H1 (cell line): ENCODE measurements around the gene S100A12. TPM values are rescaled to one million over a fixed set of nuclear protein-coding genes. Genes with fewer than 3 reads are reported as not detected.

Experiments used
- CTCF ChIA-PET: fragments of 300-600 bp; sonication (Branson Sonifier 250); formaldehyde crosslinking; loops from one replicate; lab custom pipeline; 2021; ENCODE audit not compliant: partially characterized antibody; lab: Charles Lee
- POLR2A ChIA-PET: fragments of 300-600 bp; sonication (Branson Sonifier 250); formaldehyde crosslinking; loops from one replicate; lab custom pipeline; 2021; ENCODE audit warnings: inconsistent platforms; ENCODE audit not compliant: partially characterized antibody; lab: Charles Lee
- DNase-seq, 2 experiments: peaks; one replicate each; pipeline versions ENCODE4 v3.0.0 to v3.0.0-alpha.2; 2010 to 2022; ENCODE audit warnings: low spot score in 2 of 2, low read depth in 1 of 2, mixed read lengths in 1 of 2
- FAIRE-seq: peaks from 2 replicates; lab custom pipeline; 2011; peaks lifted over from hg19 to GRCh38; lab: Jason Lieb, UNC
- H2AFZ ChIP-seq: 2 replicates; pipeline ENCODE4 v1.8.1; 2012; ENCODE audit warnings: low read length, inconsistent platforms
- H2AK5ac ChIP-seq: 2 replicates; pipeline ENCODE4 v1.6.1; 2013; ENCODE audit warnings: low read depth, low read length
- H2BK120ac ChIP-seq: replicated peaks from 2 replicates; pipeline ENCODE3; 2013; ENCODE audit warnings: low read depth, low read length, inconsistent platforms
- H2BK12ac ChIP-seq: 2 replicates; pipeline ENCODE4 v1.6.1; 2013; ENCODE audit warnings: low read depth, low read length
- H2BK15ac ChIP-seq: 2 replicates; pipeline ENCODE4 v1.6.1; 2013; ENCODE audit warnings: low read length
- H2BK20ac ChIP-seq: 2 replicates; pipeline ENCODE4 v1.6.1; 2013; ENCODE audit warnings: low read length
- H2BK5ac ChIP-seq: 2 replicates; pipeline ENCODE4 v1.6.1; 2013; ENCODE audit warnings: low read depth, low read length
- H3K14ac ChIP-seq: 2 replicates; pipeline ENCODE4 v1.6.1; 2013; ENCODE audit warnings: inconsistent platforms; ENCODE audit not compliant: insufficient read length
- H3K18ac ChIP-seq: 2 replicates; pipeline ENCODE4 v1.6.1; 2013; ENCODE audit warnings: low read length; ENCODE audit errors: extremely low read depth
- H3K23ac ChIP-seq: 2 replicates; pipeline ENCODE4 v1.6.1; 2013; ENCODE audit warnings: inconsistent platforms; ENCODE audit not compliant: insufficient read length
- H3K23me2 ChIP-seq: 2 replicates; pipeline ENCODE4 v1.6.1; 2013; ENCODE audit warnings: low read depth, low read length
- H3K27ac ChIP-seq: 2 replicates; pipeline ENCODE4 v1.6.1; 2011; ENCODE audit warnings: low read depth, low read length, inconsistent platforms
- H3K27me3 ChIP-seq, 4 experiments: replicated peaks in 1 of 4; 1 replicate in 1 of 4; 2 replicates in 3 of 4; pipeline versions ENCODE4 v1.6.1 to v1.8.1; 2011 to 2013; ENCODE audit warnings: low read length in 3 of 4, mild to moderate bottlenecking in 3 of 4, inconsistent platforms in 2 of 4, mixed read lengths in 2 of 4, moderate library complexity in 1 of 4; ENCODE audit not compliant: control insufficient read depth in 3 of 4, insufficient read depth in 3 of 4; ENCODE audit errors: extremely low read depth in 1 of 4
- H3K36me3 ChIP-seq, 4 experiments: 2 replicates each; pipeline versions ENCODE4 v1.6.1 to v1.8.1; 2011 to 2013; ENCODE audit warnings: mild to moderate bottlenecking in 4 of 4, low read length in 3 of 4, moderate library complexity in 2 of 4, control low read depth in 1 of 4, inconsistent platforms in 1 of 4; ENCODE audit not compliant: insufficient read depth in 4 of 4, control insufficient read depth in 2 of 4
- H3K4ac ChIP-seq: replicated peaks from 2 replicates; pipeline ENCODE3; 2013; ENCODE audit warnings: low read length, low read depth, mixed read lengths, inconsistent platforms; ENCODE audit not compliant: insufficient read length
- H3K4me1 ChIP-seq, 4 experiments: replicated peaks in 1 of 4; 1 replicate in 1 of 4; 2 replicates in 3 of 4; pipeline versions ENCODE4 v1.6.1 to v1.8.1; 2011 to 2013; ENCODE audit warnings: low read length in 3 of 4, inconsistent platforms in 2 of 4, mixed read lengths in 1 of 4; ENCODE audit not compliant: insufficient read depth in 4 of 4, control insufficient read depth in 3 of 4
- H3K4me2 ChIP-seq, 2 experiments: 2 replicates each; pipeline versions ENCODE4 v1.6.1 to v1.8.1; 2011 to 2013; ENCODE audit warnings: low read depth in 2 of 2, low read length in 2 of 2, control low read depth in 1 of 2, inconsistent platforms in 1 of 2, mild to moderate bottlenecking in 1 of 2; ENCODE audit not compliant: insufficient read depth in 1 of 2
- H3K4me3 ChIP-seq, 4 experiments: fragments of 200-600, 300-600 bp in 1 of 4; sonication (generic), shearing (Covaris generic), sonication (Bioruptor Twin) in 1 of 4; 2 replicates each; pipeline versions ENCODE4 v1.5.1 to v1.8.1; 2011 to 2016; ENCODE audit warnings: low read length in 4 of 4, low read depth in 3 of 4, control low read depth in 2 of 4, inconsistent platforms in 2 of 4, mild to moderate bottlenecking in 2 of 4, mixed read lengths in 1 of 4, moderate library complexity in 1 of 4; ENCODE audit not compliant: insufficient read depth in 2 of 4; ENCODE audit errors: extremely low read depth in 1 of 4
- H3K56ac ChIP-seq: replicated peaks from 2 replicates; pipeline ENCODE3; 2013; ENCODE audit warnings: low read depth, mild to moderate bottlenecking, mixed read lengths, low read length, inconsistent platforms; ENCODE audit not compliant: insufficient read length
- H3K79me1 ChIP-seq: 2 replicates; pipeline ENCODE4 v1.6.1; 2013; ENCODE audit warnings: low read depth, low read length, control low read depth
- H3K79me2 ChIP-seq, 2 experiments: 2 replicates each; pipeline versions ENCODE4 v1.6.1 to v1.8.1; 2012 to 2013; ENCODE audit warnings: low read length in 2 of 2, mild to moderate bottlenecking in 2 of 2, inconsistent platforms in 1 of 2; ENCODE audit not compliant: insufficient read depth in 2 of 2, control insufficient read depth in 1 of 2
- H3K9ac ChIP-seq, 4 experiments: replicated peaks in 1 of 4; 1 replicate in 1 of 4; 2 replicates in 3 of 4; pipeline versions ENCODE4 v1.6.1 to v1.8.1; 2011 to 2013; ENCODE audit warnings: low read depth in 3 of 4, low read length in 3 of 4, control low read depth in 2 of 4, mild to moderate bottlenecking in 2 of 4, moderate library complexity in 2 of 4, inconsistent platforms in 1 of 4; ENCODE audit errors: extremely low read depth in 1 of 4
- H3K9me3 ChIP-seq, 2 experiments: 2 replicates each; pipeline versions ENCODE4 v1.6.1 to v1.8.1; 2012 to 2013; ENCODE audit warnings: mild to moderate bottlenecking in 2 of 2, moderate library complexity in 2 of 2, control low read depth in 1 of 2, inconsistent platforms in 1 of 2, low read depth in 1 of 2, low read length in 1 of 2, mixed read lengths in 1 of 2; ENCODE audit not compliant: insufficient read depth in 2 of 2
- H4K20me1 ChIP-seq, 2 experiments: replicated peaks in 1 of 2; 2 replicates each; pipeline versions ENCODE3 to v1.8.1; 2011 to 2013; ENCODE audit warnings: inconsistent platforms in 2 of 2, low read length in 2 of 2, mild to moderate bottlenecking in 1 of 2; ENCODE audit not compliant: insufficient read depth in 2 of 2, control insufficient read depth in 1 of 2
- H4K5ac ChIP-seq: 2 replicates; pipeline ENCODE4 v1.6.1; 2013; ENCODE audit warnings: low read length, low read depth, mixed read lengths, inconsistent platforms; ENCODE audit not compliant: insufficient read length
- H4K8ac ChIP-seq: 2 replicates; pipeline ENCODE4 v1.8.0; 2013; ENCODE audit warnings: mild to moderate bottlenecking, moderate library complexity, low read length, inconsistent platforms; ENCODE audit not compliant: insufficient read depth; ENCODE audit errors: extremely low read depth
- H4K91ac ChIP-seq: replicated peaks from 2 replicates; pipeline ENCODE3; 2013; ENCODE audit warnings: low read length, mixed read lengths, inconsistent platforms; ENCODE audit not compliant: insufficient read length
- EGR1 ChIP-seq: IDR thresholded peaks from 2 replicates; pipeline ENCODE4 v1.6.1; 2011; ENCODE audit warnings: low read depth, low read length, borderline replicate concordance
- EP300 ChIP-seq, 2 experiments: IDR thresholded peaks; 1 replicate in 1 of 2; 2 replicates in 1 of 2; pipeline ENCODE4 v1.6.1; 2011 to 2012; ENCODE audit warnings: low read depth in 2 of 2, low read length in 2 of 2, mild to moderate bottlenecking in 2 of 2, borderline replicate concordance in 1 of 2, inconsistent platforms in 1 of 2, moderate library complexity in 1 of 2
- GTF2F1 ChIP-seq: IDR thresholded peaks from 2 replicates; pipeline ENCODE4 v1.6.1; 2012; ENCODE audit warnings: low read depth, low read length, improper control_type of control experiment, borderline replicate concordance
- HDAC2 ChIP-seq, 2 experiments: fragments of 300-600 bp in 1 of 2; sonication (generic) in 1 of 2; IDR thresholded peaks; 2 replicates each; pipeline ENCODE4 v1.6.1; 2011 to 2012; ENCODE audit warnings: low read depth in 2 of 2, low read length in 2 of 2, mild to moderate bottlenecking in 2 of 2, moderate library complexity in 2 of 2, borderline replicate concordance in 1 of 2, inconsistent platforms in 1 of 2
- RAD21 ChIP-seq, 2 experiments: IDR thresholded peaks in 1 of 2; conservative IDR thresholded peaks in 1 of 2; 2 replicates each; pipeline ENCODE4 v1.6.1; 2011; ENCODE audit warnings: low read depth in 2 of 2, low read length in 2 of 2, improper control_type of control experiment in 1 of 2, inconsistent platforms in 1 of 2, mild to moderate bottlenecking in 1 of 2, moderate library complexity in 1 of 2
- RFX5 ChIP-seq: IDR thresholded peaks from 2 replicates; pipeline ENCODE4 v1.6.1; 2011; ENCODE audit warnings: low read depth, low read length, improper control_type of control experiment, borderline replicate concordance
- RNF2 ChIP-seq: fragments of 200-900, 300-1000 bp; sonication (generic); IDR thresholded peaks from 2 replicates; pipeline ENCODE4 v1.7.1; 2016; ENCODE audit warnings: borderline replicate concordance, low read depth, mild to moderate bottlenecking, antibody characterized with exemption, low read length; ENCODE audit not compliant: poor library complexity, severe bottlenecking; ENCODE audit errors: missing control alignments
- SIN3A ChIP-seq, 2 experiments: IDR thresholded peaks in 1 of 2; conservative IDR thresholded peaks in 1 of 2; 2 replicates each; pipeline ENCODE4 v1.6.1; 2011 to 2012; ENCODE audit warnings: low read length in 2 of 2, improper control_type of control experiment in 1 of 2, low read depth in 1 of 2, mild to moderate bottlenecking in 1 of 2
- TCF12 ChIP-seq: IDR thresholded peaks from 2 replicates; pipeline ENCODE4 v1.6.1; 2011; ENCODE audit warnings: low read depth, mild to moderate bottlenecking, low read length
- WGBS, 2 experiments: shearing (Covaris generic) in 1 of 2; methylation state at CpG; one replicate each; pipeline versions ENCODE4 v1.1.6 to v1.1.7; 2013 to 2015; ENCODE audit warnings: low lambda C conversion rate in 2 of 2, mixed read lengths in 2 of 2, inconsistent platforms in 1 of 2, low coverage in 1 of 2, missing lambda C conversion rate in 1 of 2; ENCODE audit not compliant: insufficient replicate concordance in 2 of 2, insufficient coverage in 1 of 2, insufficient read length in 1 of 2; ENCODE audit errors: extremely low coverage in 1 of 2, missing lambda C conversion rate in 1 of 2; 5-methylcytosine and 5-hydroxymethylcytosine counted together
- polyA plus RNA-seq, 7 experiments: library from polyadenylated mRNA; depleted of rRNA in 3 of 7; stranded (reverse) in 5 of 7; unstranded in 2 of 7; fragments of >200 nt in 5 of 7; fragments of 200-250 nt in 2 of 7; gene quantifications; 1 replicate in 5 of 7; 2 replicates in 1 of 7; 4 replicates in 1 of 7; pipeline versions ENCODE4 v1.2.1 to v1.2.3, GENCODE V29; 2011 to 2013; ENCODE audit warnings: missing spikeins in 2 of 7, mixed read lengths in 2 of 7
- total RNA-seq: library from RNA; stranded (reverse); fragmentation: NEBNext Ultra II Directional; extraction: Animal tissue kit (Norgen Biotek cat#: 25700); gene quantifications from 2 replicates; pipeline ENCODE4 v1.2.1, GENCODE V29; 2021
- TF ChIP-seq, protein P1 (sequence below): IDR thresholded peaks from 2 replicates; pipeline ENCODE4 v1.6.1; 2012; ENCODE audit warnings: inconsistent platforms

S100A12 gene
- total and polyA plus RNA-seq, 2 of the 8 experiments (the other 6 are each of a cell fraction or from before 2014, with no cell fraction given): not detected

DNA sequence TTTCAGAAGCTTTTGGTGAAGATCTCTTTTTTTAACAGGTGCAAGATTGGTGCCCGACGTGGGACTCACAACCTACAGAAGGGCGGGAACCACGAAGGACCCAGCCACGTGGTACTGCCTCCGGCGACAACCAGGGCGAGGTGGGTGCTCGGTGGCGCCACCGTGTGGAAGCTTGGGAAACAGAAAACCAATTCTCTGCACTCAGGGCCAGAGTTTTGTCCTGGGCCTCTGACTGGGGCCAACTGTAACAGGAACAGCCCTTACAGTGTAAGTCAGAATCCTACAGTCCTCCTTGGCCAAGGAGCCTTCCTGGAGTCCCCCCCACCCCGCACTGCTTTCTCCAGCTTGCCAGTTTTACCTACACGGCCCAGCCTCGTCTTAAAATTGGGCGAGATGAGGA is 29.3 kb upstream of the S100A12 start:
- Histone ChIP-seq H3K23ac (no peak overlapping the region), H3K23me2 (no peaks in the 10 kb centered on the region; the same call in 1 of the 2 replicates), H3K4me2 (no peak overlapping the region), H3K79me2 (no peaks in the 10 kb centered on the region), H4K8ac (no peak overlapping the region), H3K79me1 (no peaks in the 10 kb centered on the region), H2BK5ac (no peak overlapping the region), H3K9me3 (peaks cover 2 to 3% of the 10 kb centered on the region in 2 experiments; a peak in 1 of 4 replicates), H3K4ac (no peak overlapping the region), H4K91ac (no peak overlapping the region), H3K36me3 (no peaks in the 10 kb centered on the region), H3K14ac (no peak overlapping the region), H3K4me1 (no peaks in the 10 kb centered on the region; a peak in 1 of 7 replicates), H3K18ac (no peak overlapping the region), H2BK12ac (no peak overlapping the region), H2BK15ac (no peak overlapping the region), H3K56ac (no peak overlapping the region), H2AFZ (no peak overlapping the region), H2BK120ac (no peak overlapping the region), H2AK5ac (no peak overlapping the region), H4K20me1 (no peaks in the 10 kb centered on the region), H3K27ac (no peak overlapping the region), H4K5ac (no peak overlapping the region), H3K4me3 (no peak overlapping the region), H3K27me3 (peaks cover 0 to 11% (median 8%) of the 10 kb centered on the region in 4 experiments; a peak in 6 of 7 replicates), H3K9ac (no peak overlapping the region), H2BK20ac (no peak overlapping the region)
- FAIRE-seq (no peak), DNase-seq (peak; percentile 19 to 86)
- 50% methylated on average over 15 of the region's 15 CpGs; no CpG with 5 or more reads in 1 of the 2 experiments for WGBS, 2 experiments
- ChIA-PET CTCF (interaction anchor here (0.8 to 4.7 kb wide), 13 partner anchors 10 to 164 kb away, joined by 3 to 50 read pairs (median 4); partner anchors contain the start of gene S100A9), POLR2A (no interaction called here)
- TF ChIP-seq EGR1: peak; percentile 40; the same call in 1 of the 2 replicates
- TF ChIP-seq HDAC2 (IDR thresholded peaks at IDR 0.05; ENCODE audit: borderline replicate concordance in 1 of 2, low read depth in 2 of 2, low read length in 2 of 2): peak in 1 of 2 experiments; percentile 93; a peak in 1 of 4 replicates
- TF ChIP-seq SIN3A (conservative IDR thresholded peaks at IDR 0.05 in 1 of 2, IDR thresholded peaks at IDR 0.05 in 1 of 2; ENCODE audit: low read depth in 1 of 2, low read length in 2 of 2): no peak
- peak; percentile 31 to 59 for TF ChIP-seq RAD21 (IDR thresholded peaks at IDR 0.05 in 1 of 2, conservative IDR thresholded peaks at IDR 0.05 in 1 of 2; ENCODE audit: low read depth in 2 of 2, low read length in 2 of 2)
- TF ChIP-seq, protein P1, sequence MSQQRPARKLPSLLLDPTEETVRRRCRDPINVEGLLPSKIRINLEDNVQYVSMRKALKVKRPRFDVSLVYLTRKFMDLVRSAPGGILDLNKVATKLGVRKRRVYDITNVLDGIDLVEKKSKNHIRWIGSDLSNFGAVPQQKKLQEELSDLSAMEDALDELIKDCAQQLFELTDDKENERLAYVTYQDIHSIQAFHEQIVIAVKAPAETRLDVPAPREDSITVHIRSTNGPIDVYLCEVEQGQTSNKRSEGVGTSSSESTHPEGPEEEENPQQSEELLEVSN: peak; percentile 100
- TF ChIP-seq RNF2: peak; percentile 66
- TF ChIP-seq GTF2F1: 0 out of 2 replicates have a peak, but pooled peaks have one; percentile 55
- TF ChIP-seq EP300 (IDR thresholded peaks at IDR 0.05; ENCODE audit: borderline replicate concordance in 1 of 2, low read depth in 2 of 2, low read length in 2 of 2): no peak
- no peak for TF ChIP-seq RFX5
- 0 out of 2 replicates have a peak, but pooled peaks have one; percentile 21 for TF ChIP-seq TCF12
